Colonic mucosa (tissue), 4 donors: ENCODE results near the gene MOGAT3. TPM values are rescaled to one million over a fixed set of nuclear protein-coding genes. Genes with fewer than 3 reads are reported as not detected.

ENCODE experiments used
- DNase-seq: peaks from one replicate; pipeline ENCODE4 v3.0.0-alpha.2; 2020
- H3K27ac ChIP-seq: fragments of 200-600 bp; one replicate; pipeline ENCODE4 v1.8.0; 2021
- H3K27me3 ChIP-seq: fragments of 200-600 bp; one replicate; pipeline ENCODE4 v1.8.0; 2021
- H3K36me3 ChIP-seq: fragments of 200-600 bp; one replicate; pipeline ENCODE4 v1.8.0; 2021
- H3K4me1 ChIP-seq: fragments of 200-600 bp; one replicate; pipeline ENCODE4 v1.8.0; 2021; ENCODE audit warnings: mild to moderate bottlenecking
- H3K4me3 ChIP-seq: fragments of 200-600 bp; one replicate; pipeline ENCODE4 v1.8.0; 2021
- H3K9ac ChIP-seq, 2 donors: one replicate each; pipeline ENCODE4 v1.7.0; 2013; ENCODE audit warnings: control low read depth in 2 of 2, low read depth in 2 of 2, low read length in 2 of 2
- H3K9me3 ChIP-seq: fragments of 200-600 bp; one replicate; pipeline ENCODE4 v1.8.0; 2021
- intact Hi-C: fragments of 100-400 bp; cut with DNase I; formaldehyde crosslinking; loops from one replicate; pipeline ENCODE4 v1.14.1; 2022
- total RNA-seq, 2 donors: library from RNA; stranded (reverse); fragmentation: NEBNext Ultra II Directional in 1 of 2; extraction: Animal tissue kit (Norgen Biotek cat#: 25700) in 1 of 2; gene quantifications; one replicate each; pipeline ENCODE4 v1.2.1, GENCODE V29; 2021
- TF ChIP-seq, protein P1 (sequence below): fragments of 200-600 bp; IDR thresholded peaks from one replicate; pipeline ENCODE4 v1.8.0; 2022; ENCODE audit warnings: antibody characterized with exemption, mild to moderate bottlenecking
- donor health status: healthy.
- donor health status: DM: no; HTN: no; CAD: no.
- donor health status: DM: no; HTN: no; CAD: no.

The MOGAT3 gene
- total RNA-seq, 2 donors from 2014 or later: 33.2 to 47.7 TPM

DNA sequence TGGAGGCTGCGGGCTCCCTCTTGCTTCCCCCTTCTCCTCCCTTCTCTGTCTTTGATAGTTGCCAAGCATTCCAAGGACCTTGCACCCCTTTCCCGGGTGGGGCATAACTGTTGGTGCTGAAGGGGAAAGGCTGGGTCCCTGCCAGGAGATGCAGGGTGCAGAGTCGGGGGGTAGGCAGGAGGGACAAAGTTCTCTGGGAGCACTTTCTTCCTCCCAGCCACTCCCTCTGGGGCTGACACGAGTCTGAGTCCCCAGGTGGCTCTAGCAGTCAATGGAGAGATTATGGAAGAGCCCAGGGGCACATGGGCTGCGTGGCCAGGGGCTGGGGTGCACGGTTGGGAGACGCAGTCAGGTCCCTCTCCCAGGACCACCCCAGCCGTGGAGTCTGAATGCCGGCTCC lies 34.7 kb upstream of the MOGAT3 start:
- Histone ChIP-seq H3K4me1 (no peaks in the 10 kb centered on the region), H3K4me3 (peak overlapping the region; percentile 26), H3K27ac (peak overlapping the region; percentile 52), H3K9me3 (no peaks in the 10 kb centered on the region), H3K36me3 (no peaks in the 10 kb centered on the region), H3K9ac (peak overlapping the region in 1 of 2 donors; percentile 90), H3K27me3 (no peaks in the 10 kb centered on the region)
- peak; percentile 88 for DNase-seq
- TF ChIP-seq, protein P1, sequence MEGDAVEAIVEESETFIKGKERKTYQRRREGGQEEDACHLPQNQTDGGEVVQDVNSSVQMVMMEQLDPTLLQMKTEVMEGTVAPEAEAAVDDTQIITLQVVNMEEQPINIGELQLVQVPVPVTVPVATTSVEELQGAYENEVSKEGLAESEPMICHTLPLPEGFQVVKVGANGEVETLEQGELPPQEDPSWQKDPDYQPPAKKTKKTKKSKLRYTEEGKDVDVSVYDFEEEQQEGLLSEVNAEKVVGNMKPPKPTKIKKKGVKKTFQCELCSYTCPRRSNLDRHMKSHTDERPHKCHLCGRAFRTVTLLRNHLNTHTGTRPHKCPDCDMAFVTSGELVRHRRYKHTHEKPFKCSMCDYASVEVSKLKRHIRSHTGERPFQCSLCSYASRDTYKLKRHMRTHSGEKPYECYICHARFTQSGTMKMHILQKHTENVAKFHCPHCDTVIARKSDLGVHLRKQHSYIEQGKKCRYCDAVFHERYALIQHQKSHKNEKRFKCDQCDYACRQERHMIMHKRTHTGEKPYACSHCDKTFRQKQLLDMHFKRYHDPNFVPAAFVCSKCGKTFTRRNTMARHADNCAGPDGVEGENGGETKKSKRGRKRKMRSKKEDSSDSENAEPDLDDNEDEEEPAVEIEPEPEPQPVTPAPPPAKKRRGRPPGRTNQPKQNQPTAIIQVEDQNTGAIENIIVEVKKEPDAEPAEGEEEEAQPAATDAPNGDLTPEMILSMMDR: no peak
- intact Hi-C loops: no loop called here

DNA sequence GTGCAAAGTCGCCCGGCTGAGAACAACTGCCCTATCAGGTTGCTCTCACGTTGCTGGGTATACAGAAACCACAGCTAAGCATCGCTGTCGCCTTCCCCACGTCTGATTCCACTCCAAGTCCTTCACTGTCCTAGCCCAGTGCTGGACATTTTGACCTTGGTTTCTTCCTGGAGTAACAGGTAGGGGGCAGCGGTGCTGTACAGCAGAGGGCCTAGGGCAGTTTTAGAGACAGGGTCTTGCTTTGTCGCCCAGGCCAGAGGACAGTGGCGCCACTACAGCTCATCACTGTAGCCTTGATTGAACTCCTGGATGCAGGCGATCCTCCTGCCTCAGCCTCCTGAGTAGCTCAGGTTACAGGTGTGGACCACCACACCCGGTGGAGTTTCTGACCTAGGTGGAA lies 34.2 kb upstream of the MOGAT3 start:
- Histone ChIP-seq H3K9me3 (no peaks in the 10 kb centered on the region), H3K27me3 (no peaks in the 10 kb centered on the region), H3K36me3 (no peaks in the 10 kb centered on the region), H3K27ac (peak overlapping the region; percentile 52), H3K9ac (peak overlapping the region; percentile 3 to 90), H3K4me1 (no peaks in the 10 kb centered on the region), H3K4me3 (no peak overlapping the region)
- TF ChIP-seq, protein P1: no peak
- intact Hi-C loops: no loop called here
- DNase-seq: no peak

DNA sequence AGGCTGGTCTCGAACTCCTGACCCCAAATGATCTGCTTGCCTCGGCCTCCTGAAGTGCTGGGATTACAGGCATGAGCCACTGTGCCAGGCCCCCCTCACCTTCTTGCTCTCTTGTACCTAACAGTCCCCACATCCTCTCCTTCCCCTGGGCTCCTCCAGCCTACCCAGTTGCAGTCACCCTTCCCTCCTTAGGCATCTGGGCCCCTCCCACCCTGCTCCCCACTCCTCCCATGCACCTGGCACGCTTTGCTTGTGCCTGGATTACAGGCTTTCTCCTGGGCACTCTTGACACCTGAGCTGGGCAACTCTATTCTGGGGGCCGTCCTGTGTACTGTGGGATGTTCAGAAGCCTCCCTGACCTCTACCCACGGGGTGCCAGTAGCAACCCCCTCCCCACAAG lies 33.8 kb upstream of the MOGAT3 start:
- Histone ChIP-seq H3K36me3 (no peaks in the 10 kb centered on the region), H3K27me3 (no peaks in the 10 kb centered on the region), H3K4me1 (no peaks in the 10 kb centered on the region), H3K27ac (peak overlapping the region; percentile 52), H3K9me3 (no peaks in the 10 kb centered on the region), H3K9ac (peak overlapping the region; percentile 3 to 90), H3K4me3 (no peak overlapping the region)
- intact Hi-C loops: no loop called here
- DNase-seq: no peak
- TF ChIP-seq, protein P1: no peak

GRCh38 chr7:101233907-101234547 lies 33.2 kb upstream of the MOGAT3 start:
- H3K4me1 ChIP-seq: no peaks in the 10 kb centered on the region
- no peak overlapping the region for H3K9ac ChIP-seq
- no peaks in the 10 kb centered on the region for H3K36me3 ChIP-seq
- no peaks in the 10 kb centered on the region for H3K27me3 ChIP-seq
- no peak overlapping the region for H3K4me3 ChIP-seq
- no peak overlapping the region for H3K27ac ChIP-seq
- DNase-seq: no peak
- TF ChIP-seq, protein P1: no peak
- H3K9me3 ChIP-seq: no peaks in the 10 kb centered on the region
- intact Hi-C loops: no loop called here

GRCh38 chr7:101232141-101232850 lies 31.5 kb upstream of the MOGAT3 start:
- H3K4me1 ChIP-seq: no peaks in the 10 kb centered on the region
- peak overlapping the region; percentile 68 for H3K27ac ChIP-seq
- peak overlapping the region; percentile 63 to 79 for H3K9ac ChIP-seq
- H3K4me3 ChIP-seq: peak overlapping the region; percentile 29
- TF ChIP-seq, protein P1: no peak
- no peaks in the 10 kb centered on the region for H3K36me3 ChIP-seq
- H3K9me3 ChIP-seq: no peaks in the 10 kb centered on the region
- H3K27me3 ChIP-seq: no peaks in the 10 kb centered on the region
- peak; percentile 91 for DNase-seq
- intact Hi-C loops: no loop called here
